Body of pancreas (tissue), 4 donors: ENCODE data around the gene IBA57. TPM values are rescaled to one million over a fixed set of nuclear protein-coding genes. Genes with fewer than 3 reads are reported as not detected.
A peak's percentile ranks its signal among the peaks of the same experiment; 100 is the strongest.

Experiments used
- ATAC-seq: fragments of 150-250 bp; one replicate; pipeline ENCODE4 v1.9.1; 2016
- DNase-seq, 4 donors: peaks; one replicate each; pipeline ENCODE4 v3.0.0-alpha.2; 2019
- H3K27ac ChIP-seq, 4 donors: fragments of 200-600 bp; sonication (generic); 1 replicate in 3 of 4; 2 replicates in 1 of 4; pipeline versions ENCODE4 v1.5.1 to v1.6.1; 2016 to 2019; ENCODE audit warnings: mild to moderate bottlenecking in 1 of 4, mixed read lengths in 1 of 4, moderate library complexity in 1 of 4
- H3K27me3 ChIP-seq, 2 donors: fragments of 200-600 bp; sonication (generic); one replicate each; pipeline ENCODE4 v1.6.0; 2016; ENCODE audit warnings: mild to moderate bottlenecking in 1 of 2
- H3K36me3 ChIP-seq, 2 donors: fragments of 200-600 bp; sonication (generic); replicated peaks in 1 of 2; 2 replicates each; pipeline ENCODE4 v1.5.1; 2016; ENCODE audit warnings: low read depth in 2 of 2; ENCODE audit not compliant: insufficient read depth in 1 of 2
- H3K4me1 ChIP-seq: fragments of 200-600 bp; sonication (generic); one replicate; pipeline ENCODE4 v1.6.0; 2016
- H3K4me3 ChIP-seq, 2 donors: fragments of 200-600 bp; sonication (generic); 1 replicate in 1 of 2; 2 replicates in 1 of 2; pipeline ENCODE4 v1.5.1; 2016 to 2019
- H3K9me3 ChIP-seq, 3 donors: fragments of 200-600 bp; sonication (generic); 1 replicate in 2 of 3; 2 replicates in 1 of 3; pipeline ENCODE4 v1.5.1; 2016
- POLR2A ChIP-seq, 3 donors: fragments of 450-650 bp; IDR thresholded peaks; one replicate each; pipeline ENCODE4 v1.6.1; 2016; ENCODE audit warnings: antibody characterized with exemption in 3 of 3, mild to moderate bottlenecking in 2 of 3
- WGBS, 2 donors: methylation state at CpG; one replicate each; pipeline ENCODE4 v1.1.5; 2017; 5-methylcytosine and 5-hydroxymethylcytosine counted together
- intact Hi-C: fragments of 100-400 bp; cut with DNase I; formaldehyde crosslinking; loops from one replicate; pipeline ENCODE4 v1.15.1; 2023
- total RNA-seq, 2 donors: library from RNA; depleted of rRNA; stranded (reverse); fragments of >200 nt; gene quantifications; one replicate each; pipeline ENCODE4 v1.1.0, GENCODE V29; 2016
- TF ChIP-seq, protein P1 (sequence below), 7 experiments: fragments of 450-650 bp in 4 of 7; fragments of 200-600 bp in 3 of 7; sonication (generic) in 3 of 7; IDR thresholded peaks; one replicate each; pipeline ENCODE4 v1.5.1; 2016 to 2019; ENCODE audit warnings: antibody characterized with exemption in 7 of 7

The IBA57 gene
- total RNA-seq, 2 donors from 2014 or later: 4.7 to 13.5 TPM

DNA sequence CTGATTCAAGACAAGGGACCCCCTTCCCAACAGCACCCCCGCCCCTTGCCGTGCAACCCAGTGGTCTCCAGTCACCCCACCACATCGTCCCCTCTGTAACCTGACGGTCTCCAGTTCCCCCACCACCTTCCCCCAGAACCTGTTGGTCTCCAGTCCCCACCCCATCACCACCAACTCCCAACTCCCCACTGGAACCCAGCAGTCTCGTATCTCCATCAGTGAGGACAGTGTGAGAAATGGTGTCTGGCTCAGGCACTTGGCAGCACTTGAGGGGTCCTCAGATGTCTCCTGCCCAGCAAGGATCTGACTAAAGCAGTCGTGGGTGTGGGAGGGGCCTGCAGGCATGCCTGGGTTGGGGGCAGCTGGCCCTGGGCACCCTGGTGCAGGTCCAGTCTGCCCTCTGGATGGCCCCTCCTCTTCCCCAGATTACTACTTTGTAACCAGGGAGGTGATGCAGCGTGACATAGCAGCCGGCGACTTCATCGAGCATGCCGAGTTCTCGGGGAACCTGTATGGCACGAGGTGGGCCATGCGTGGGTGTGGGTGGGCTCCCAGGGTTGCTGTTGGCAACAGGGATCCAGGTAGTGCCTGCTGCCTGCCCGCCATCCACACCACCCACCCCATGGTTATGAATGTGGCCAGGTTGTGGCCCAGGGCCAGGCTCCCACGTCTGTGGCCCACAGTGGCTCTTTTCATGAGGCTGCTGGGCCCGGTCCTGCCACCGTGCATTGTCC is 19.0 kb upstream of the IBA57 start:
- H3K9me3 ChIP-seq: no peaks in the 10 kb centered on the region
- intact Hi-C loops: no loop called here
- peaks cover 0 to 14% of the 10 kb centered on the region in 2 donors for H3K36me3 ChIP-seq
- TF ChIP-seq, protein P1, sequence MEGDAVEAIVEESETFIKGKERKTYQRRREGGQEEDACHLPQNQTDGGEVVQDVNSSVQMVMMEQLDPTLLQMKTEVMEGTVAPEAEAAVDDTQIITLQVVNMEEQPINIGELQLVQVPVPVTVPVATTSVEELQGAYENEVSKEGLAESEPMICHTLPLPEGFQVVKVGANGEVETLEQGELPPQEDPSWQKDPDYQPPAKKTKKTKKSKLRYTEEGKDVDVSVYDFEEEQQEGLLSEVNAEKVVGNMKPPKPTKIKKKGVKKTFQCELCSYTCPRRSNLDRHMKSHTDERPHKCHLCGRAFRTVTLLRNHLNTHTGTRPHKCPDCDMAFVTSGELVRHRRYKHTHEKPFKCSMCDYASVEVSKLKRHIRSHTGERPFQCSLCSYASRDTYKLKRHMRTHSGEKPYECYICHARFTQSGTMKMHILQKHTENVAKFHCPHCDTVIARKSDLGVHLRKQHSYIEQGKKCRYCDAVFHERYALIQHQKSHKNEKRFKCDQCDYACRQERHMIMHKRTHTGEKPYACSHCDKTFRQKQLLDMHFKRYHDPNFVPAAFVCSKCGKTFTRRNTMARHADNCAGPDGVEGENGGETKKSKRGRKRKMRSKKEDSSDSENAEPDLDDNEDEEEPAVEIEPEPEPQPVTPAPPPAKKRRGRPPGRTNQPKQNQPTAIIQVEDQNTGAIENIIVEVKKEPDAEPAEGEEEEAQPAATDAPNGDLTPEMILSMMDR (IDR thresholded peaks at IDR 0.05): no peak
- no peak for TF ChIP-seq POLR2A (IDR thresholded peaks at IDR 0.05)
- peaks cover 47% of the 10 kb centered on the region for H3K4me1 ChIP-seq
- no peak overlapping the region for H3K4me3 ChIP-seq
- no peak overlapping the region for H3K27ac ChIP-seq
- ATAC-seq (no peak), DNase-seq (peak in 2 of 4 donors; percentile 1 to 11)
- 86 to 87% methylated on average over 13 to 16 of the region's 18 CpGs for WGBS, 2 donors
- H3K27me3 ChIP-seq: no peaks in the 10 kb centered on the region

DNA sequence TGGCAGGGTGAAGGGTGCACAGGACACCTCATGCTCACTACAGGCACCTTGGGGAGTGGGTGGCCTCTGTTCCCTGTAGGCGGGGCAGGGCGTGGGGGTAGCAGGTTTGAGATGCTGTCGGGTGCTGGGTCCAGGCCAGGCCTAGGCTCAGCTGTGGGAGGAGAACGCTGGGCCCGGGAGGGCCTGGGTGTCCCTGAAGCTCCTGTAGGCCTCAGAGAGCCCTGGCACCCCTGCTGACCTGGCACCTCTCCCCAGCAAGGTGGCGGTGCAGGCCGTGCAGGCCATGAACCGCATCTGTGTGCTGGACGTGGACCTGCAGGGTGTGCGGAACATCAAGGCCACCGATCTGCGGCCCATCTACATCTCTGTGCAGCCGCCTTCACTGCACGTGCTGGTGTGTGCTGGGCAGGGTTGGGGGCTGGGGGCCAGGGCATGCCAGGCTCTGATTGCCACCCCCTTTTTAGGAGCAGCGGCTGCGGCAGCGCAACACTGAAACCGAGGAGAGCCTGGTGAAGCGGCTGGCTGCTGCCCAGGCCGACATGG is 18.4 kb upstream of the IBA57 start:
- H3K9me3 ChIP-seq: no peaks in the 10 kb centered on the region
- DNase-seq: peak in 2 of 4 donors; percentile 1 to 11
- ATAC-seq: no peak
- intact Hi-C loops: no loop called here
- 91 to 93% methylated on average over 15 to 20 of the region's 20 CpGs for WGBS, 2 donors
- TF ChIP-seq, protein P1 (IDR thresholded peaks at IDR 0.05): no peak
- TF ChIP-seq POLR2A (IDR thresholded peaks at IDR 0.05): no peak
- H3K27me3 ChIP-seq: no peaks in the 10 kb centered on the region
- H3K27ac ChIP-seq: no peak overlapping the region
- H3K36me3 ChIP-seq: peaks cover 0 to 14% of the 10 kb centered on the region in 2 donors
- peaks cover 43% of the 10 kb centered on the region for H3K4me1 ChIP-seq
- no peak overlapping the region for H3K4me3 ChIP-seq

DNA sequence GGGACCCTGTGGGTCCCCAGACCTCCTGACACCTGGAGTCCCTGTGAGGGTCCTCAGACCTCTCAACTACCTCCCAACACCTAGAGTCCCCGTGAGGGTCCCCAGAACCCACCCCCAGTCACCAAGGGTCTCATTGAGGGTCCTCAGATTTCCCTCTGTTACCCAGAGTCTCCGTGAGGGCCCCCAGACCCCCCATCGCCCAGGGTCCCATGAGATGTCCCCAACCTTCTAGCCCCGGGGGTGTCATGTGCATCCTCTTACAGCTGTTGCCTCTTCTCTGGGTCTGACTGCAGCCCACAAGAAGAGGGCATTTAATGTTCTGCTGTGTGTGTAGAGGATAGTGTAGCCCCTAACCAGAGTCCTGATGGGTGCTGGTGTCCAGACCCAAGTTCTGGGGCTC is 17.8 kb upstream of the IBA57 start:
- intact Hi-C loops: no loop called here
- no peaks in the 10 kb centered on the region for H3K27me3 ChIP-seq
- no peaks in the 10 kb centered on the region for H3K9me3 ChIP-seq
- H3K4me3 ChIP-seq: no peak overlapping the region
- peaks cover 0 to 14% of the 10 kb centered on the region in 2 donors for H3K36me3 ChIP-seq
- 89 to 91% methylated on average over 3 to 4 of the region's 4 CpGs for WGBS, 2 donors
- peaks cover 38% of the 10 kb centered on the region for H3K4me1 ChIP-seq
- TF ChIP-seq, protein P1 (IDR thresholded peaks at IDR 0.05): no peak
- no peak for TF ChIP-seq POLR2A (IDR thresholded peaks at IDR 0.05)
- DNase-seq (peak in 1 of 4 donors; percentile 1), ATAC-seq (no peak)
- peak overlapping the region in 1 of 4 donors; percentile 25 for H3K27ac ChIP-seq

GRCh38 chr1:228148196-228148861 is 17.3 kb upstream of the IBA57 start:
- DNase-seq (peak in 2 of 4 donors; percentile 4 to 11), ATAC-seq (no peak)
- intact Hi-C loops: no loop called here
- 50 to 67% methylated on average over 2 to 17 of the region's 18 CpGs for WGBS, 2 donors
- Histone ChIP-seq H3K9me3 (no peaks in the 10 kb centered on the region), H3K36me3 (peaks cover 0 to 14% of the 10 kb centered on the region in 2 donors), H3K27ac (peak overlapping the region in 2 of 4 donors; percentile 51 to 71), H3K27me3 (no peaks in the 10 kb centered on the region), H3K4me1 (peaks cover 32% of the 10 kb centered on the region), H3K4me3 (no peak overlapping the region)
- no peak for TF ChIP-seq POLR2A (IDR thresholded peaks at IDR 0.05)
- TF ChIP-seq, protein P1 (IDR thresholded peaks at IDR 0.05): no peak
